ENCODE results near the gene FRMD3.

DNA sequence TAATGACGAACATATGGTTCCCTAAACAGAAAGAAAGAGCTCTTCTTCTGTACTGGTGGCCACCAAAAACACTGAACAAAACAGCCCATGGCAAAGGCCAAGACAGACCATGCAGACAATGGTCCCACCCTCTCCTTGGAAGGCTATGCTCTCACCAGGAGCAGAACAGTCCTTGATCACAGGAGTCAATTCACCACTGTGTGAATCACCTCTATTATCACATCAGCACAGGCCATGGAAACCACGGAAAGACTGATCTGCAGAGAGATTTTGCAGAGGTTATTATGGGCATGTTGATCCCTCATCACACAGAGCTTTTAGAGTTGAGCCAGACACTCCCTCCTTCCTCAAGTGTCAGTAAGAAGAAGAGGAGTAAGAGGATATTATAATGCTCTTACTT is 341.3 kb downstream of the FRMD3 start:
- TF ChIP-seq, protein P1, sequence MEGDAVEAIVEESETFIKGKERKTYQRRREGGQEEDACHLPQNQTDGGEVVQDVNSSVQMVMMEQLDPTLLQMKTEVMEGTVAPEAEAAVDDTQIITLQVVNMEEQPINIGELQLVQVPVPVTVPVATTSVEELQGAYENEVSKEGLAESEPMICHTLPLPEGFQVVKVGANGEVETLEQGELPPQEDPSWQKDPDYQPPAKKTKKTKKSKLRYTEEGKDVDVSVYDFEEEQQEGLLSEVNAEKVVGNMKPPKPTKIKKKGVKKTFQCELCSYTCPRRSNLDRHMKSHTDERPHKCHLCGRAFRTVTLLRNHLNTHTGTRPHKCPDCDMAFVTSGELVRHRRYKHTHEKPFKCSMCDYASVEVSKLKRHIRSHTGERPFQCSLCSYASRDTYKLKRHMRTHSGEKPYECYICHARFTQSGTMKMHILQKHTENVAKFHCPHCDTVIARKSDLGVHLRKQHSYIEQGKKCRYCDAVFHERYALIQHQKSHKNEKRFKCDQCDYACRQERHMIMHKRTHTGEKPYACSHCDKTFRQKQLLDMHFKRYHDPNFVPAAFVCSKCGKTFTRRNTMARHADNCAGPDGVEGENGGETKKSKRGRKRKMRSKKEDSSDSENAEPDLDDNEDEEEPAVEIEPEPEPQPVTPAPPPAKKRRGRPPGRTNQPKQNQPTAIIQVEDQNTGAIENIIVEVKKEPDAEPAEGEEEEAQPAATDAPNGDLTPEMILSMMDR (IDR thresholded peaks at IDR 0.05) = no peak
- TF ChIP-seq POLR2A (IDR thresholded peaks at IDR 0.05) = no peak
